HepG2 (cell line): ENCODE measurements around the gene LUZP1. TPM values are rescaled to one million over a fixed set of nuclear protein-coding genes. Genes with fewer than 3 reads are reported as not detected.
A peak's percentile ranks its signal among the peaks of the same experiment; 100 is the strongest.

Source experiments
- ATAC-seq: fragments of 200-7000 bp; cut with Tn5 transposase; 3 replicates; pipeline ENCODE4 v1.9.1; 2020; ENCODE audit warnings: mild to moderate bottlenecking, moderate library complexity
- BruUV-seq: library from RNA; stranded (reverse); fragments of 400-500 nt; replicated peaks from 2 replicates; lab custom pipeline; 2021; lab: Mats Ljungman, UMichigan
- CTCF ChIA-PET: fragments of 300-600 bp; formaldehyde crosslinking; extraction: SDS; loops from one replicate; lab custom pipeline; 2021; ENCODE audit warnings: low total read pairs, inconsistent platforms, low intra/inter-chr PET ratio; lab: Yijun Ruan, JAX
- POLR2A ChIA-PET: fragments of 350-600 bp; sonication (Branson Sonifier 250); formaldehyde crosslinking; loops from one replicate; lab custom pipeline; 2020; ENCODE audit warnings: antibody characterized with exemption, inconsistent platforms; lab: Yijun Ruan, JAX
- DNase-seq: peaks from one replicate; pipeline ENCODE4 v3.0.0-alpha.2; 2015; ENCODE audit warnings: low spot score
- FAIRE-seq: peaks from 3 replicates; lab custom pipeline; 2011; peaks lifted over from hg19 to GRCh38; lab: Jason Lieb, UNC
- H2AFZ ChIP-seq: one replicate; pipeline ENCODE4 v1.6.1; 2011; ENCODE audit warnings: low read length, inconsistent platforms
- H3K27ac ChIP-seq: fragments of 300-600 bp; 3 replicates; pipeline ENCODE4 v1.8.0; 2011; ENCODE audit warnings: mixed run types, mild to moderate bottlenecking, mixed read lengths, low read length, inconsistent platforms; ENCODE audit not compliant: insufficient read depth; ENCODE audit errors: extremely low read length
- H3K27me3 ChIP-seq, 2 experiments: fragments of 200-600 bp in 1 of 2; 2 replicates in 1 of 2; 3 replicates in 1 of 2; pipeline versions ENCODE4 v1.6.0 to v1.8.0; 2011; ENCODE audit warnings: low read length in 2 of 2, mild to moderate bottlenecking in 2 of 2, moderate library complexity in 2 of 2, inconsistent platforms in 1 of 2; ENCODE audit not compliant: insufficient read depth in 2 of 2, control insufficient read depth in 1 of 2
- H3K36me3 ChIP-seq, 2 experiments: fragments of 200-600 bp in 1 of 2; replicated peaks in 1 of 2; 2 replicates in 1 of 2; 3 replicates in 1 of 2; pipeline versions ENCODE4 v1.5.1 to v1.8.0; 2011; ENCODE audit warnings: low read length in 2 of 2, inconsistent platforms in 1 of 2; ENCODE audit not compliant: insufficient read depth in 2 of 2, control insufficient read depth in 1 of 2
- H3K4me1 ChIP-seq: 2 replicates; pipeline ENCODE4 v1.5.1; 2012; ENCODE audit warnings: low read length, inconsistent platforms; ENCODE audit not compliant: insufficient read depth
- H3K4me2 ChIP-seq: 2 replicates; pipeline ENCODE4 v1.6.0; 2011; ENCODE audit warnings: low read depth, low read length, inconsistent platforms
- H3K4me3 ChIP-seq, 3 experiments: fragments of 200-600 bp in 1 of 3; sonication (generic), shearing (Covaris generic) in 1 of 3; replicated peaks in 1 of 3; 2 replicates each; pipeline ENCODE4 v1.5.1; 2011 to 2016; ENCODE audit warnings: low read length in 3 of 3, inconsistent platforms in 2 of 3, low read depth in 2 of 3, mild to moderate bottlenecking in 2 of 3, control low read depth in 1 of 3, mixed read lengths in 1 of 3; ENCODE audit not compliant: insufficient read depth in 1 of 3
- H3K79me2 ChIP-seq: one replicate; pipeline ENCODE4 v1.6.1; 2011; ENCODE audit warnings: low read length, inconsistent platforms; ENCODE audit not compliant: insufficient read depth
- H3K9ac ChIP-seq: 2 replicates; pipeline ENCODE4 v1.6.0; 2011; ENCODE audit warnings: mild to moderate bottlenecking, low read depth, low read length, inconsistent platforms; ENCODE audit not compliant: insufficient read depth
- H3K9me3 ChIP-seq: 2 replicates; pipeline ENCODE4 v1.5.1; 2012; ENCODE audit warnings: mild to moderate bottlenecking, low read length
- H4K20me1 ChIP-seq: 2 replicates; pipeline ENCODE4 v1.6.0; 2011; ENCODE audit warnings: inconsistent platforms, mild to moderate bottlenecking, low read length, moderate library complexity; ENCODE audit not compliant: insufficient read depth
- FOXC1 ChIP-seq: sonication (generic); formaldehyde crosslinking; IDR thresholded peaks from 2 replicates; pipeline ENCODE4 v1.8.0; 2022; ENCODE audit warnings: mild to moderate bottlenecking, missing genetic modification reagents, borderline replicate concordance
- FOXJ3 ChIP-seq: sonication (generic); formaldehyde crosslinking; IDR thresholded peaks from 2 replicates; pipeline ENCODE4 v1.4.0; 2020; ENCODE audit warnings: missing genetic modification reagents, mild to moderate bottlenecking, borderline replicate concordance
- HOXA3 ChIP-seq: sonication (generic); formaldehyde crosslinking; IDR thresholded peaks from 2 replicates; pipeline ENCODE4 v1.5.0; 2020; ENCODE audit warnings: missing genetic modification reagents
- KAT8 ChIP-seq: IDR thresholded peaks from 2 replicates; pipeline ENCODE4 v1.6.1; 2016; ENCODE audit warnings: missing genetic modification reagents, missing compliant biosample characterization
- KLF6 ChIP-seq: IDR thresholded peaks from 2 replicates; pipeline ENCODE4 v1.8.0; 2016; ENCODE audit warnings: missing biosample characterization, missing genetic modification reagents
- MED8 ChIP-seq: sonication (generic); formaldehyde crosslinking; IDR thresholded peaks from 2 replicates; pipeline ENCODE4 v1.8.1; 2023; ENCODE audit warnings: mild to moderate bottlenecking, missing genetic modification reagents; ENCODE audit not compliant: insufficient replicate concordance
- NBN ChIP-seq: fragments of 450-650 bp; conservative IDR thresholded peaks from 2 replicates; pipeline ENCODE4 v1.6.1; 2017
- PPARG ChIP-seq: conservative IDR thresholded peaks from 2 replicates; pipeline ENCODE4 v1.6.1; 2016; ENCODE audit warnings: missing biosample characterization, missing genetic modification reagents
- XRCC5 ChIP-seq: fragments of 200-400 bp; formaldehyde crosslinking; optimal IDR thresholded peaks from 2 replicates; pipeline ENCODE3; 2017; ENCODE audit warnings: mild to moderate bottlenecking, low read length
- ZFP37 ChIP-seq: sonication (generic); formaldehyde crosslinking; IDR thresholded peaks from 2 replicates; pipeline ENCODE4 v1.4.0; 2020; ENCODE audit warnings: missing genetic modification reagents, borderline replicate concordance
- ZKSCAN1 ChIP-seq: fragments of 150-350 bp; IDR thresholded peaks from 2 replicates; pipeline ENCODE4 v1.6.1; 2014; ENCODE audit warnings: low read length
- ZNF296 ChIP-seq: sonication (generic); formaldehyde crosslinking; conservative IDR thresholded peaks from 2 replicates; pipeline ENCODE4 v1.5.0; 2020; ENCODE audit warnings: mild to moderate bottlenecking, missing genetic modification reagents
- ZNF317 ChIP-seq: sonication (generic); formaldehyde crosslinking; IDR thresholded peaks from 2 replicates; pipeline ENCODE4 v1.5.0; 2020; ENCODE audit warnings: mild to moderate bottlenecking, missing genetic modification reagents
- WGBS: methylation state at CpG from one replicate; pipeline ENCODE4 v1.1.6; 2017; ENCODE audit warnings: low lambda C conversion rate; 5-methylcytosine and 5-hydroxymethylcytosine counted together
- in situ Hi-C: cut with HindIII; loops from 2 replicates; pipeline ENCODE4 v1.10.0; 2017; ENCODE audit warnings: low pct_unique_long_range_greater_than_20kb; ENCODE audit not compliant: extremely low pct_ligation_motif_present
- intact Hi-C: fragments of 100-400 bp; cut with micrococcal nuclease; formaldehyde crosslinking; loops from one replicate; pipeline ENCODE4 v1.10.0; 2022; ENCODE audit not compliant: unreplicated experiment
- microRNA-seq: library from miRNA; unstranded; fragments of <30 nt; microRNA quantifications from one replicate; pipeline ENCODE4, GENCODE V29; 2020
- polyA plus RNA-seq, 8 experiments: library from polyadenylated mRNA; depleted of rRNA in 3 of 8; stranded (reverse) in 7 of 8; unstranded in 1 of 8; fragments of >200 nt; fragmentation: Illumina TruSeq in 4 of 8; extraction: Trizol in 4 of 8; gene quantifications; 2 replicates each; pipeline versions ENCODE4 v1.2.1 to v1.2.3, GENCODE V29; 2011 to 2016; ENCODE audit warnings: low read depth in 4 of 8, missing spikeins in 1 of 8, mixed read lengths in 1 of 8; ENCODE audit not compliant: insufficient read depth in 1 of 8
- small RNA-seq, 3 experiments: library from RNA; depleted of rRNA; stranded (forward); fragments of <200 nt; gene quantifications; one replicate each; pipeline ENCODE3, GENCODE V24; 2012; ENCODE audit warnings: low read depth in 2 of 3, low replicate concordance in 1 of 3; ENCODE audit not compliant: insufficient read length in 3 of 3, insufficient read depth in 2 of 3
- total RNA-seq, 5 experiments: library from RNA; depleted of rRNA; stranded (reverse); fragments of >200 nt; fragmentation: Illumina TruSeq; extraction: Trizol; gene quantifications; 2 replicates each; pipeline ENCODE4 v1.2.3, GENCODE V29; 2016; ENCODE audit warnings: low read depth in 1 of 5

The LUZP1 gene
- total and polyA plus RNA-seq, 2 of the 13 experiments (the other 11 are each of a cell fraction or from before 2014, with no cell fraction given) = 6.9 to 12.7 TPM

DNA sequence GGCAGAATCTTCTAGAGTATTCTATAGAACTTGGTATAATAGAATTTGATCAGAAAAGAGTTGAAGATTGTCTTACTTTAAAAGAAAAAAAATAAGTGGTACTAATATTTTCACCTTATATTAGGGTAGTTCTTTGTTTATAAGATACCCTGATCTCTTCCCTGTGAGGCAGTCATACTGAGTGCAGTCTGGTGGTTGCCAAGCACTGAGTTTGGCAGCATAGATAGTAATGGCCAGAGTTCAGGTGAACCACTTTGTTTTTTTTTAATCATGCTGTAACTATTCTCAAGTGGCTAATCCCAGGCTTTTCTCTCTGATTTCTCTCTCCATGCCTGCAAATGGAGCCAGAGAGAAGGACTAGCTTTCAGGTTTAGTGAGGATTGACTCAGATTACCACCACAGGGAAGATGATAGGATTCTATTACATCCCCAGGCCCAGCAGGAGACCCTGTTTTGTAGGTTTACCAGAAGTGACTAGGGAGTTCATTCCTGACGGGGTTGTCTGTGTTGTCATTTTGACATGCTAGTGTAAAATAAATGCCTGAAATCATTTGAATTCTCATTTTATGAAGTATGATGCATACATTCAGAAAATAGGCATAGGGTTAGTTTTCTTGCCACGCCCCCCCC, 132.7 kb downstream of the LUZP1 start:
- CTCF ChIA-PET = no interaction called here
- BruUV-seq = no TSS peak
- Histone ChIP-seq H3K4me1 (peaks cover 26% of the 10 kb centered on the region), H3K9me3 (no peaks in the 10 kb centered on the region), H3K36me3 (peaks cover 0 to 16% of the 10 kb centered on the region in 2 experiments; a peak in 2 of 5 replicates), H3K4me2 (no peak overlapping the region), H2AFZ (no peak overlapping the region), H3K79me2 (peaks cover 98% of the 10 kb centered on the region), H3K9ac (no peak overlapping the region), H4K20me1 (peaks cover 33% of the 10 kb centered on the region), H3K4me3 (no peak overlapping the region), H3K27me3 (no peaks in the 10 kb centered on the region), H3K27ac (no peak overlapping the region)
- no peak for DNase-seq
- no peak for FAIRE-seq
- no peak for ATAC-seq
- TF ChIP-seq NBN = no peak
- TF ChIP-seq ZKSCAN1 = no peak
- TF ChIP-seq ZNF317 (CRISPR knock-in tag) = no peak
- no peak for TF ChIP-seq FOXC1 (CRISPR knock-in tag)
- no peak for TF ChIP-seq PPARG (CRISPR knock-in tag)
- TF ChIP-seq KAT8 (CRISPR knock-in tag) = no peak
- TF ChIP-seq ZNF296 (CRISPR knock-in tag) = no peak
- no peak for TF ChIP-seq ZFP37
- TF ChIP-seq HOXA3 (CRISPR knock-in tag) = no peak
- TF ChIP-seq XRCC5 = no peak
- no peak for TF ChIP-seq KLF6
- no peak for TF ChIP-seq MED8 (CRISPR knock-in tag)
- no peak for TF ChIP-seq FOXJ3 (CRISPR knock-in tag)
- in situ Hi-C loops = no loop called here
- POLR2A ChIA-PET = no interaction called here
- intact Hi-C loops = no loop called here
- WGBS = 96% methylated on average over 2 of the region's 2 CpGs

Small RNA genes within 50 kb of the gene (microRNA-seq; reads per million reads assigned to microRNA genes)
- 5.3 reads per million, percentile 33 among the genes with 10 or more reads in this experiment for gene MIR3115
- gene MIR4419A = not detected

Small RNA genes within 50 kb of the gene (small RNA-seq; reads per million reads assigned to genes)
- gene MIR3115 = 0.31 to 53.2 (median 10.7) reads per million in 3 experiments
- gene MIR4419A = 0 reads per million in 3 experiments
- 0 reads per million in 3 experiments for gene RNU6-135P
- 0 to 0.10 (median 0) reads per million in 3 experiments for gene RNU6-514P

Other genes with a start within 250 kb of the LUZP1 start
- 0.90 and 1.3 TPM in 2 replicates for gene LACTBL1, start 196.0 kb downstream of the LUZP1 start, total RNA-seq (2016; rRNA removed; fragmentation: Illumina TruSeq; extraction: Trizol)
- gene LACTBL1, start 196.0 kb downstream of the LUZP1 start, polyA plus RNA-seq (2011; rRNA removed) = 0.12 and 0.37 TPM in 2 replicates
- gene TEX46, start 153.0 kb downstream of the LUZP1 start, total RNA-seq (2016; rRNA removed; fragmentation: Illumina TruSeq; extraction: Trizol) = not detected in 2 replicates
- gene TEX46, start 153.0 kb downstream of the LUZP1 start, polyA plus RNA-seq (2011; rRNA removed) = not detected in 2 replicates
- gene KDM1A, start 149.4 kb downstream of the LUZP1 start, total RNA-seq (2016; rRNA removed; fragmentation: Illumina TruSeq; extraction: Trizol) = 173 and 204 TPM in 2 replicates
- 71.8 and 81.3 TPM in 2 replicates for gene KDM1A, start 149.4 kb downstream of the LUZP1 start, polyA plus RNA-seq (2011; rRNA removed)
- gene HTR1D, start 48.6 kb upstream of the LUZP1 start, total RNA-seq (2016; rRNA removed; fragmentation: Illumina TruSeq; extraction: Trizol) = 0.04 and 0.25 TPM in 2 replicates
- 0.07 and 0.29 TPM in 2 replicates for gene HTR1D, start 48.6 kb upstream of the LUZP1 start, polyA plus RNA-seq (2011; rRNA removed)
- 216 and 303 TPM in 2 replicates for gene HNRNPR, start 175.4 kb upstream of the LUZP1 start, total RNA-seq (2016; rRNA removed; fragmentation: Illumina TruSeq; extraction: Trizol)
- 93.6 and 133 TPM in 2 replicates for gene HNRNPR, start 175.4 kb upstream of the LUZP1 start, polyA plus RNA-seq (2011; rRNA removed)
- gene ZNF436, start 201.0 kb upstream of the LUZP1 start, total RNA-seq (2016; rRNA removed; fragmentation: Illumina TruSeq; extraction: Trizol) = 9.9 and 12.6 TPM in 2 replicates
- 4.3 TPM in 2 replicates for gene ZNF436, start 201.0 kb upstream of the LUZP1 start, polyA plus RNA-seq (2011; rRNA removed)